Bronchial epithelial cell (primary cell): ENCODE data around the gene PPP1R3G. TPM values are rescaled to one million over a fixed set of nuclear protein-coding genes. Genes with fewer than 3 reads are reported as not detected.

Experiments used
- DNase-seq: peaks from one replicate; pipeline ENCODE4 v3.0.0-alpha.2; 2010; ENCODE audit warnings: low read depth
- FAIRE-seq: peaks from 2 replicates; lab custom pipeline; 2011; peaks lifted over from hg19 to GRCh38; lab: Jason Lieb, UNC
- H3K27me3 ChIP-seq: 2 replicates; pipeline ENCODE4 v1.5.1; 2011; ENCODE audit warnings: low read length; ENCODE audit not compliant: control insufficient read depth, insufficient read depth
- H3K36me3 ChIP-seq: 2 replicates; pipeline ENCODE4 v1.5.1; 2011; ENCODE audit warnings: low read length; ENCODE audit not compliant: control insufficient read depth, insufficient read depth
- H3K4me3 ChIP-seq: 2 replicates; pipeline ENCODE4 v1.5.1; 2011; ENCODE audit warnings: mild to moderate bottlenecking, low read depth, low read length, control low read depth
- CTCF ChIP-seq: IDR thresholded peaks from 2 replicates; pipeline ENCODE4 v1.5.1; 2011; ENCODE audit warnings: mild to moderate bottlenecking, moderate library complexity, low read length, control low read depth, inconsistent platforms; ENCODE audit not compliant: insufficient read depth, severe bottlenecking
- total RNA-seq: library from RNA; depleted of rRNA; stranded (reverse); fragments of >200 nt; gene quantifications from 2 replicates; pipeline ENCODE4 v1.2.1, GENCODE V29; 2014

Gene PPP1R3G
- total RNA-seq, 1 donor from 2014 or later: 1.8 TPM

- DNase-seq (no peak), FAIRE-seq (no peak)
- Histone ChIP-seq H3K36me3 (no peaks in the 10 kb centered on the region), H3K4me3 (peak overlapping the region; percentile 47), H3K27me3 (peaks cover 8% of the 10 kb centered on the region)
- no peak for TF ChIP-seq CTCF
Observed at GRCh38 chr6:5085648-5086293, 630 bp downstream of the PPP1R3G start.

- Histone ChIP-seq H3K36me3 (no peaks in the 10 kb centered on the region), H3K4me3 (peak overlapping the region; percentile 47), H3K27me3 (peaks cover 8% of the 10 kb centered on the region)
- FAIRE-seq (no peak), DNase-seq (no peak)
- TF ChIP-seq CTCF: no peak
Observed at GRCh38 chr6:5086294-5086890, 1.3 kb downstream of the PPP1R3G start.

GRCh38 chr6:5087389-5087788, 2.2 kb downstream of the PPP1R3G start:
- no peak overlapping the region for H3K4me3 ChIP-seq
- no peak for TF ChIP-seq CTCF
- no peak for FAIRE-seq
- DNase-seq: no peak
- H3K36me3 ChIP-seq: no peaks in the 10 kb centered on the region
- H3K27me3 ChIP-seq: peaks cover 8% of the 10 kb centered on the region

GRCh38 chr6:5088780-5089179, 3.6 kb downstream of the PPP1R3G start:
- TF ChIP-seq CTCF: no peak
- no peak for FAIRE-seq
- H3K4me3 ChIP-seq: no peak overlapping the region

GRCh38 chr6:5089481-5090438, 4.6 kb downstream of the PPP1R3G start:
- DNase-seq (no peak), FAIRE-seq (no peak)
- TF ChIP-seq CTCF: no peak
- Histone ChIP-seq H3K4me3 (no peak overlapping the region), H3K27me3 (peaks cover 8% of the 10 kb centered on the region), H3K36me3 (no peaks in the 10 kb centered on the region)

More at GRCh38 chr6:5088780-5089179, 3.6 kb downstream of the PPP1R3G start:
- Histone ChIP-seq H3K36me3 (no peaks in the 10 kb centered on the region), H3K27me3 (peaks cover 8% of the 10 kb centered on the region)
- DNase-seq: no peak
